HK-2 (cell line): ENCODE results near the gene EXOC4.
"Not testable (repeated sequence)": the region's sequence is repeated elsewhere in the genome, so short reads cannot be mapped to it uniquely, and the experiment has no call there.

Source experiments
- DNase-seq: peaks from one replicate; pipeline ENCODE4 v3.0.0-alpha.2; 2018; ENCODE audit not compliant: unreplicated experiment

EXOC4 gene

DNA sequence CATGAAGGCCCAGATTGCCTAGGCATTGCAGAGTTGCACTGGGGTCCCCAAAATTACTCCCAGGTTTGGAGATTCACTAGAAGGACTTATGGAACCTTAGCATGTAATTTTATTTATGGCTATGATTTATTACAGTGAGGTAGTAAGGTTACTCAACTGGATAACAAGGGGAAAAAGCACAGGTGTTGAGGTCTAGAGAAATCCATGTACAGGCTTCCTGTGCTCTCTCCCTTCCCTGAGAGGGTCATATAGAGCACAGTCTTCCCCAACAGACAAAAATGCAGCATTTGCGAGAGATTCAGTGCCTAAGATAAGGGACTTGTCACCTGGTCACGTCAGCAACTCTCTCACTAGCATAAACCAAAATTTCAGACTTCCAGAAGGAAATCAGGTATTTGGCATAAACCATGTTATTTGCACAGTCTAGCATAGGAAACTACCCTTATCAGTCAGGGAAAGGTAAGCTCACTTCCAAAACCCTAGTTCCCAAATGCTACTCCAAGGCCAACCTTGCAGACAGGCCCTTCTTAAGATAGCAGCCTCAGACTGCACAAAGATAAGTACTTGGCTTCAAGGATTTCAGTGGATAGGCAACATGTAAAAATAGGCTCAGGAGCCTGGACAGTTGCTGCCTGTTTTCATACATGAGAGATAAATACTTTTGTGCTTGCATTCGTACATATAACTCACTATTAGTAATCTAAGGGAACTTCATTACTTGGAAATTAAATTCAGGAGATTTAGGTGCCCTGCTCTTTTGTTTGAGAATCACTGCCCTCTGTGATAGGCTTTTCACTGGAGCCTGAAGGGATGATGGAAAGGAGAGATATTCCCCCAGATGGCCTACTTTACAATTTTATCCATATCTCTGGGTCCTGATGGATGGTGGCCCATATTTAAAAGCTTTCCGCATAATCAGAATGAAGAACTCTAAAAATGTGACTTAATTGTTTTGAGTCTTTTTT, 495.8 kb downstream of the EXOC4 start:
- no peak for DNase-seq

DNA sequence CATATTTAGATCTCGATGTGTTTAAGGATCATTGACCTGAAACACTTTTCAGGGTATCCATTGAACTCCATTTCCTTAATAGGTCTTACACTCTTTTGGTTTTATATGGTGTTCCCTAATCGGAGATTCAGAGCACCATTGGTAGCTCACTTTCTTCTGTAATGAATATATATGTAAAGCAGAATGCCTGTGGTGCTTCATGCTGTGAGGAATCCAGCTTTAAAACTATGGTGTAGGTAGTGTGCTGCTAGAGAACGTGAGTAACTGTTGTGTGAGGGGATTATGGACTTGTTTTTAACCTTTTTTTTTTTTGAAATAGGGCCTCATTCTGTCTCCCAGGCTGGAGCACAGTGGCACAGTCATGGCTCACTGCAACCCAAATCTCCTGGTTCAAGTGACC, 497.4 kb downstream of the EXOC4 start:
- DNase-seq = no peak

DNA sequence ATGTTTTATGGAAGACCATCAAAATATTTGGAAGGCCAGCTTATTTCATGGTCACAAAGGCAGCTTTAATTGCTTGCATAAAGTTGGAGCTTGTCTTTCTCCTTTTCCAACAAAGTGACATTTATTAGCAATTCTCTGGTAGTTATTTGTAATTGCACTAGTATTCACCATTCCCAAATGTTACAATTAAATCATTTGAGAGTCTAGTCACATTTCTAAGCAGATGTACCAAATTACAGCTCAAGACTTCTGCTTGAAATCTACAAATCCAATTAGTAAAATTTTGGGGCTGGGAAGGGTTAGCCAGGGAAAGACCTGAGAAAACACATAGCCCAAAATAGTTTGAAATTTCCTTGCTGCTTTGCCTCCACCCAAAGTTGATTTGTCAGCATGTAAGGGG, 498.2 kb downstream of the EXOC4 start:
- no peak for DNase-seq

DNA sequence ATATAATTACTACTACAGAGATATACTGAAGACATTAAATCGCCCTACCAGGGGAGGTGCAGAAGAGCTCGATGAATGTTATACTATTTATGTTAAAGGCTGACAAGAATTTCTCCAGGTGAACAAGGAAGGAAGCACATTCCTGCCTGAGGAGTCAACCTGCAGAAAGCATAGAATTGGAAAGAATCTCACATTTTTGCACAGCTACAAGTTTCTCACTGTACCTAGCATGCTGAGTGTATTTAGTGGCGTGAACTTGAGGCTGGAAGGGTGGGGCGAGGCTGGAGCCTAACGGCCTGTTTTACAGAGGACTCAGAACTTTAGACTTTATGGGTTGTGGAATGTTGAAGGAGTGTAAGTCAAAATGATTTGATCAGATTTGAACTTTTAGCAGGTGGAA, 500.6 kb downstream of the EXOC4 start:
- DNase-seq = peak; percentile 1

DNA sequence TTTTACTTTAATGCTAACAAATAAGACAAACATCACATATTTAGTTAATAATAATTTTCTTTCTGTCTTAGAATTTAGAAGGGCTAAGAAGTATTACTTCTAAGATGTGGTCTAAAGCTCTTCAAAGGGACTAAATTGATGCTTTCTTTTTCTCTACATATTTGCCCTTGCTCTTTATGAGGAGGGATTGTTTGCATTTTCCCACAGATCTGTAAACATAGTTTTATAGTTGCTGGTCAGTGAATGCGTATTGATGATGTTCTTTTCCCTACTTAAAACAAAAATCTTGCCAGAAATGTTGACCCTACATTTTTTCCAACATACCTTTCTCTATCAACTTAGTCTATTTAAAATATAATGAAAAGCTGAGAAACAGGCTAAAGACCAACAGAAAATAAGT, 501.8 kb downstream of the EXOC4 start:
- no peak for DNase-seq

DNA sequence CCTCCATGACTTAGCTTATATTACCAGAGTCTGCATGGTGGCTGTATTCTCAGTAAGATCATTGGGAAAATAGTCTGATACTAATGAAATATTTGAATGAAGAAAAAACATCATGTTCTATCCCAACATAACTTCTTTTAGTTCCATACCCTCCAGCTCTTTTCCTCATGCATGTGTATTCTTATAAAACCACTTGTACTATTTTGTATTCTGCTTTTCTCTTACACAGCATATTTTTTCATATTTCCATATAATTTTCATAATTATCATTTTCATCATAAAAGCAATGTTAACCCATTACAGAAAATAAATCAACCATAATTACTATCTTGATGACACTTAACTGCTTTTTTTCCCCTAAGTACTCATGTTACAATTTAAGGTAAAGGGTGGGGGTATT, 503.0 kb downstream of the EXOC4 start:
- no peak for DNase-seq

DNA sequence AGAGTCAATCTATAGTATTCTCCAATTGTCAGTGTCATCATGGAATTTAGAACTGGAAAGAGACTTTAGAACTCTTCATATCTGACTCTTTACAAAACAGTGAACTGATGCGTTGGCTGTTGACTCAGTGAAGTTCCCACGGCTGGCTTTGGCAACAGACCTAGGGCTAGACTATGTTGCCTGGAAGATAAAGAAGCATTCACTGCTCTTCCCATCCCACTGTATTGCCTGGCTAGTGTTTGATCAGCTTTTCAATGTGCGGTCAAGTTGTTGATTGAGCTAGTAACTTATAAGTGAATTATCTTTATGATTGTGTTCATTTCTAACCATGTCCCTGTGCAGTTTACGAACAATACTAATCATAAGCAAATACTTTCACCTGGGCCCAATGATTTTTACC, 508.6 kb downstream of the EXOC4 start:
- no peak for DNase-seq

DNA sequence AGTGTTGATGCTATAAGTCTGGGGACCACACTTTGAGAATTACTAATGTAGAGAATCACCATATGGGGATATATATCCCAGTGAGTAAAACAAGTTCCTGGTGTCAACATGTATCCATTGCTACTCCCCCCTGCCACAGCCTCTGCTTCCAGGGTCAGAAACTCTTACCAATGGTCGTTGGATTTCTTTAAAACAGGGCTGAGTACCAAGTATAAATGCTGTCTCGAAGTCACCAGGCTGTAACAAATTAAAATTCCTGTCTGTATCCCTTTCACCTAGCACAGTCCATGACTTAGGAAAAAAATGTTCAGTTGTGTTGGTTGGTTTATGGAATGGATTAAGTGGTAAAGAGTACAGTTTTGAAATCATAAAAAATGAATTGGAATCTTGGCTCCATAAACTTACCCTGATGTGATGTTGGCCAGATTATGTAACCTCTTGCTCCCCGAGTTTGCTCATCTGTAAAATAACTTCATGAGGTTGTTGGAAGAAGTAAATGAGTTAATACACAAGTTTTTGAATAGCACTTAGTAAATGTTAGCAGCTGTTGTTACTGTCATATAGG, 510.3 kb downstream of the EXOC4 start:
- DNase-seq = no peak

DNA sequence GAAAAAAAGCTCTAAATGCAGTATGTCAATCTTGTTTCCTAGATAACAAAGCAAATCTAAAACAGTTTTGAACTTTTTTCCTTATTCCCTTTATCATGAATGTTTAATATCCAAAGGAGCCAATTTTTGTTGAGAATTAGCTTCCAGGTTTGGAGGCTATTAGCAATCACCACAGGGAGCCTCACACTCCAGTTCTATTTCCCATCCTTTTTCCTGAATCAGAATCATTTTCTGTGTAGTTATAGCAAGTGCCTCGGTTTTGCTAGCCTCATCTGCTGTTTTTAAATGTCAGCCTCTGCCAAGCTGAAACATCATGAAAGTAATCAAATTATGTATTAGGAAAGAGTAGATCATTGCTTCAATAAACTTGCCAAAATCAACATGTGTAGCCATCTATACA, 516.8 kb downstream of the EXOC4 start:
- DNase-seq = no peak

DNA sequence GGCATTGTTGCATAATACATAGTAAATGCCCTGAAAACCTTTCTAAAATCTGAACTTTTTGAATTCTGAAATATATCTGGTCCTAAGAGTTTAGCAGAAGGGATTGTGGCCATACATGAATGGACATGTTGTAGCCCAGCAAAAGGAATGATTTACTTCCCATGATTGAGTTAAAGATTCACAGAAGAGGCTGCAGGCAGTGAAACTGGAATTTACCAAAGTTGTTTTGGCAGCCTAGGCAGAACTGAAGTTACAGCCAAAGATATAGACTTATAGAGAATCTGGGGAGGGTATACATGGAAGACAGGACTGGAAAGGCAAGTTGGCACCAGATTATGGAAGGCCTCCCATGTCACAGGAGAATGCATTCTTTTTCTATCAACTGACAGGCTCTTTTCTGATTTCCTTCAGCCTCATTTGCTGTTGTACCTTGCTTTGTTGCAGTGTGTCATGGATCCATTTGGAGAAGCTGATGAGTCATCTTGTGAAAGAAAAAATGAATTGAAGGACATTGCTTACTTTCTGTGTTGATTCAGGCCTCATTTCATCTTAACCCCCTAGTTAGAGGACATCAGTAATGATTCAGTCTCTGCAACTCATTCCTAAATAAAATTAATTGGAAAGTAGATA, 518.1 kb downstream of the EXOC4 start:
- peak; percentile 20 for DNase-seq

DNA sequence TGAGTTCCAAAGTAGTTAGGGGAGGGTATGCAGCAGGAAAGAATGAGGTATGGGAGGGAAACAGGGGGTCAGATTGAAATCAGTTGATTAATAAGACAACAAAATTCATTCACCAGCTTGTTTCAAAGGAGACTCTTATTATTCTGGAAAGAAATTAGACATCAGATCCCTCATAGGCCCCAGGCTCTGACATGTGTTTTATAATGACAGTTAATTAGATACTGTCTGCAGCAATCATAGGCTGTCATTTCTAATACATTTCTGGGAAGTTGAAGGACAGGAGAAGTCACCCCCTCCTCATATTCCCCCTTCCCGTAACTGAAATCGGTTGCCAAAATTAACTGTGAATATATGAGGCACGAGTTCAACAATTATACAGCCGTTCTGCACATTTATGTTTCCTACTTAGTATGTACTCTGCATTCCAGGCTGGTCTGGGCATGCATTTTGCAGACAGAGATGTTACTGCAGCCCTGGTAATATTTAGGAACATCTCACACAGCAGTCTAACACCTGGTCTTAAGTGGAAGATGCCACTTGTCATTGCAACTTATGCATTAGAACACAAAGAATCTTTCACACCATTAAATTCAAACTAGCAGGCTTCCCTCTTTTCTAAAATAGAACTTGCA, 519.0 kb downstream of the EXOC4 start:
- DNase-seq = no peak

DNA sequence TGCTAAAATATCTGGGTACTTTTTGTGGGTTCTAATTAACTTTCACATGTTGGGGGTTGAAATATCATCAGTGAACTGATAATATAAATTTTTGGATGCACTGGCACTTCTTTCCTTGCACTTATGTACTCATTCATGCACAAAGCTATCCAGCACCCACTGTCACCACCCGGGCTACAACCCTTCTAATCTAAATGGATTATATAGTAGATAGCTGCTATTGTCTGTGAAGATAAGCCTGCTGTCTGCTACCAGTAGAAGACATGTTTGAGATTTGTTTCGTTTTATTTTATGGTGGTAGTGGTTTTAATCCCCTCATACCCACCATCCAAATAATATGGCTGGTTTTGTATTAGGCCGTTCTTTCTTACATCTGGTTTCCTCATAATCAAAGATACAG, 520.7 kb downstream of the EXOC4 start:
- DNase-seq = no peak

DNA sequence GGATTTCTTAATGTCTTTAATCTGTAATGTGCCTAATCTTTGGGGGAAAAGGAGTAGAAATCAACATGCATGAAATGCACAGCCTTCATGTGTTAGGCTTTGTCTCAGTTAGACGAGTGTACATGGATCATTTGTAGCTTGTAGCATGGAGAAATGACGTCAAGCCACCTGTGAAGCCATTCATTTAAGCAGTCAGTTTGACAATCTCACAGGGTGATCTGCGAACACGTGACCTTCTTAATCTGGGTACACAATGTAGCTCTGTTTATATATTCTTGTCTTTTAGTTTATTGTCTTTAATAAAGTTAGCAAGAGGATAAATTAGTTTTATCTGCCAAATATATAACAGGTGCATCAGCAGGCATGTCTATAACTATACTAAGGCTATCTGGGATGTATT, 522.3 kb downstream of the EXOC4 start:
- DNase-seq = no peak

DNA sequence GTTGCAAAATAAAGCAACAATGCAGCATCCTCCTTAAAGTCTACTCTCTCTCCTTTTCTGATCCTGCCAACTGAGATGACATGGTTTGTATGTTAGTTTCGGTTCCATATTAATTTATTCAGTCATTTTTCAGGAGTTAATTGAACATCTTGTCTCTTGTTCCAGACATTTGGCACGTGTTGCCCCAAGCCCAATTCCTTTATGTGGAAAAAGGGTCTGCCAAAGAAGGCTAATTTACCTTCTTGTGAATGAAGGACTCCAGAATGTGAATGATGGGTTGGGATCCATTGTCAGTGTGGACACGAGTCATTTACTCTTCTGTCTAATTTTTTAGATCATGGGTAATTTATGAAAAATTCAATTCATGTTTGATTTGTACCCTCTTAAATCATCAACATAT, 523.4 kb downstream of the EXOC4 start:
- DNase-seq = no peak

DNA sequence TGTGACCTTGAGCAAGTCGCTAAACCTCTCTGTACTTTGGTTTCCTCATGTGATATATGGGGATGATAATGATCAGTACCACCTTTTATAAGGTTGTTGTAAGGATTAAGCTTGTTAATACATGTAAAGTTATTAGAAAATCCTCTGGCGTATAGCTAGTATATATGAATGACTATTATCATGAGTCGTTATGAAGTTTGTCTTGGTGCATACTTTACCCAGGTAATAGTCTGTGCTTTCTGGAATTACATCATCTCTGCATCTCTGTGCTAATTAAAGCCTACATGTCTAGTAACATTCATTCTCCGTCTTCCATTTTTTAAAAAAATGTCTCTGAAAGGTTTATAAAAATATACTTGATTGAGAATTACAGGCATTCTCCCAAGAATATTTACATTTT, 524.8 kb downstream of the EXOC4 start:
- DNase-seq = no peak

DNA sequence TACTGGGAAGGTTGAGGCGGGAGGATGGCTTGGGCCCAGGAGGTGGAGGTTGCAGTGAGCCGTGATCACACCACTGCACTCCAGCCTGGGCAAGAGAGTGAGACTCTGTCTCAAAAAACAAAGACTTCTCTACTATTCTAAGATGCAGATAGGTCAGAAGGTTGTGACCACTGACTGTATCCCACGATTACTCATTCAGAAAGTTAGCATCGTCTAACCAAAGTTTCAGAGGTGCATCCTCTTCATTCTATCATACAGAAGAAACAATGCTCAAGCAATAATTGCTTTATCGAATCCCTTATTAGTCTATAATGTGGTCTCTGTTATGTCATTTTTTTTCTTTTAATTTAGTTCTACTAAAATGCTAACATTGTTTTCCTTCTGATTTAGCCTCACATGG, 525.6 kb downstream of the EXOC4 start:
- no peak for DNase-seq

DNA sequence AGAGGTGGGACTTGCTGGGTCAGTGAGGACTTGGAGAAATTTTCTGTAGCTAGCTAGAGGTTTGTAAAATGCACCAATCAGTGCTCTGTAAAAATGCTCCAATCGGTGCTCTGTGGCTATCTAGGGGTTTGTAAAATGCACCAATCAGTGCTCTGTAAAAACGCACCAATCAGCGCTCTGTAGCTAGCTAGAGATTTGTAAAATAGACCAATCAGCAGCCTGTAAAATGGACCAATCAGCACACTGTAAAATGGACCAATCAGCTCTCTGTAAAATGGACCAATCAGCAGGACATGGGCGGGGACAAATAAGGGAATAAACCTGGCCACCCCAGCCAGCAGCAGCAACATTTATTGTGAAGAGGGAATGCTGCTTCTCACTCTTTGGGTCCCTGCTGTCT, 526.7 kb downstream of the EXOC4 start:
- DNase-seq = not testable (repeated sequence)

DNA sequence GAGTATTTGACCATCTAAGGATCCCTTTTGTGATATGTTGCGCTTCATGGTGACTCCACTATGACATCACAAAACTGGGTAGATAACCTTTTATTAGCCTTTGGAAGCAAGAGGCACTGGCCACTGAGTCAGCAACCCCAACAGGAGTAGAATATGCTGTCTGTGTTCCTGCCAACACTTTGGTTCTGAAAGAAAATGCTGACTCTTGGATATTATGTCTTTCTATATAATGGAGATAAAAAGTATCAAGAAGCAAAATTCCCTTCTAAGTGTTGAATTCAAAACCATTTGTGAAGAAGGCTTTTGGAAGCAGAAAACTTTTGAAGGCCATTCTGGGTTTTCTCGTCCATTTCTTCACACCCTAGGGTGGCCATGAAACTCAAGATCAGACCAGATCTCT, 528.0 kb downstream of the EXOC4 start:
- DNase-seq = no peak

DNA sequence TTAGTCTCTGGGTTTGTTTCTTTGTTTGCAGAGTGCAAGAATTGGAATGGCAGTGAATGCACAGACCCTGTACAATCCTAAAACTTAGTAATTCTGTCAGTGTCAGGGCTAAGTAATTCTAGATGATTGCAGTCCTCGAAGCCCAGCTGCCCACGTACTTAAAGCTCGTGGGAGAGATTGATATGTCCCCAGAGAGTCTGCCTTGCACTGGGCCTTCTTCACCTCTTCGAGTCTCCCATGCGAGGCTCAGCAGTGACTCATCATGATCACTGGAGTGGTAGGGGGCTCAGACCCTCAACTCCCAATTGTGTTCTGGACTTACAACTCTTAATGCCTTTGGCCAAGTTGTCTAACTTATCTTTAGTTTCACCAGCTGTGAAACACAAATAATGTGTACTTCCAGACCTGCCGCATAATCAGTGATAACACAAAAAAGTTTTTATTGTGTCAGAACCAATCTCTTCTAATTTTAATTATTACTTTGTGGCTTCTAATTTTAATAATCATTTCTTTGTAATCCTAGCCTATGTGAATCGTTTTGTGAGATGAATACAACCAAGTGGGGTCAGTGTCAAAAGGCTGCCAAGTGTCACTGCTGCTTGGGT, 528.7 kb downstream of the EXOC4 start:
- DNase-seq = no peak

DNA sequence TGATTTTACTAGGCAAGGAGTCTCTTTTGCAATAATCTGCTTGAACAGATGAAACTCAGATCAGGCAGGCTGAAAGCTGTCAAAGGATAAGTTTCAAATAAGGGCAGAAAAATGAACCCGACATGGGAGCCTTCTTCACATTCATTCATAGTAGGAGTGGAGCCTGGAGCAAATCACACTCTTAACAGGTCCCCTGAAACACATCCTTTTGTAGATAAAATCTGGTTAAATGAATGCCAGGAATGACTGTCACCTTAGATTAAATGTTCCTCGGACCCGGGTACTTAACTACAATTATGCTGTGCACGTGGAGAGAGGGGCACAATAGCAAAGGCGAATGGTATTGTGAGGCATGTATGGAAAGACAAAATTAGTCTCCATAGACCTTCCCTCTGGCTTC, 529.6 kb downstream of the EXOC4 start:
- DNase-seq = no peak

DNA sequence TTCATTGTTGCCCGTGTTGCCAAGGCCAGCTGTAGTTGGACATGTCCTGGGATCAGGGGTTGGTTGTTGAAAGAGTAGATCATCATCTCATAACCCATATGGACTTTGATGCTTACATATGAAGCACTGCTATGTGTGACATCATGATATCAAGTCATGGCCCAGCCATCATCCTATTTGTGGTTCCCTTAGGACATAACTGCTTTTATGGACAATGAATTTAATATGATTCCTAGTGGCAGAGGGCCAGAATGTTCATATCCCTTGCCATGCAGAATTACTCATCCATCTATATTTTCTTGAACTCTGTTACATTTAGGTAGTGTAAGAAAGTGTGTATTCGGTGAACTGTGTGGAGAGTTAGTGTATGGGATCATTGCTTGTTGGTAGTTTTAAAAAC, 530.4 kb downstream of the EXOC4 start:
- no peak for DNase-seq

DNA sequence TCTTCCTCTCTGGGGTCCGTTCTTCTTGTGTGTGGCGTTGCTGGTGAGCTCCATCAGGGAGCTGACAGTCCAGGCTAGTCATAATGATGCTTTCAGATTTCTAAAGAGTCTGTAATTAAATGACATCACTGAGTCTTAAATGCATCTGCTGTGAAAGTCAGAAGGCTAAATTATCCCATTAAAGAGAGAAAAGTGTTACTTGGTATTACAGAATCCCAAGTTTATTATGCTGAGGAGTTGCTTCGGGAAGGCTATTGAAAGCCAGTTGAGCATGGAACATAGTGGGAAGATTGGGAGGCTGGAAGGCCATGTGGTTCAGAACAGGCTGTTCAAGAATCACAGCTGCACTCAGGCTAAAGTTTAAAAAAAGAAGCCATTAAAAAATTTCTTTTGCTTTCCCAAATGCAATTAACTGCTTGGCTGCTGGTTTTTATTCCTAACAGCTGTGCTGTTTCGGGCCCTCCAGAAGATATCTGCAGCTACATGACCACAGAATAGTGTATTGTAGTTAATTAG, 531.7 kb downstream of the EXOC4 start:
- no peak for DNase-seq
